ENCODE results near the gene ZNF423. TPM values are rescaled to one million over a fixed set of nuclear protein-coding genes. Genes with fewer than 3 reads are reported as not detected.

ZNF423 gene
- total RNA-seq, 1 donor from 2014 or later, result 10.7 TPM

DNA sequence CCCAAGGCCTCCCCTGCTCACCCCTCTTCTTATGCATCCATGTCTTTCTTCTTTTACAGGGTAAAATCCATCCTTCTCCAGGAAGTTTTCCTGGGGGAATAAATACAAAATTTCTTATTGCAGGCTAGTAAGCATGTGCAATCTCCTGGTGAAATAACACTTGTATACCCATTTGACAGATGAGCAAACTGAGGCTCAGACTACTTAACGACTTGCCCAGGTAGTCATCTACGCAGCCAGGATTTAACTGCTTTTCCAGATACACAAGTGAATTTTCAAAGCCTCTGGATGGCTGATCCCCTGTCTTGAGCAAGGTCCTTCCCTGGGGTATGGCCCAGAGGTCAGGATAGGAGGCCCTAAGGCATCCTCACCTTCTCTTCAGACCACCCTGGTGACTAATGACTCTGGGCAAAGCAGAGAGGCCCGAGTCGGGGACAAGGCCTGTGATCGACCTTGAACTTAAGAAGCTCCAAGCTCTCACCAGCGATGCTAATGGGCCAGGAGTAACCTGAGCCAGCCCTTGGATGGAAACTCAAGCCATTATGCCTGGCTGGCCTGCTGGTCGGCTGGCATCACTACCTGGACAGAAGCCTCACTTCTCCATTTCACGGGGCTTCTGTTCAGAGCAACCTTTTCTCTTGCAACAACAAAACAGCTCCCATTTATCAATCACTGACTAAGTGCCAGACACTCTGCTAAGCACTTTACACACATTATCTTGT is 33.1 kb downstream of the ZNF423 start:
- TF ChIP-seq, protein P1, sequence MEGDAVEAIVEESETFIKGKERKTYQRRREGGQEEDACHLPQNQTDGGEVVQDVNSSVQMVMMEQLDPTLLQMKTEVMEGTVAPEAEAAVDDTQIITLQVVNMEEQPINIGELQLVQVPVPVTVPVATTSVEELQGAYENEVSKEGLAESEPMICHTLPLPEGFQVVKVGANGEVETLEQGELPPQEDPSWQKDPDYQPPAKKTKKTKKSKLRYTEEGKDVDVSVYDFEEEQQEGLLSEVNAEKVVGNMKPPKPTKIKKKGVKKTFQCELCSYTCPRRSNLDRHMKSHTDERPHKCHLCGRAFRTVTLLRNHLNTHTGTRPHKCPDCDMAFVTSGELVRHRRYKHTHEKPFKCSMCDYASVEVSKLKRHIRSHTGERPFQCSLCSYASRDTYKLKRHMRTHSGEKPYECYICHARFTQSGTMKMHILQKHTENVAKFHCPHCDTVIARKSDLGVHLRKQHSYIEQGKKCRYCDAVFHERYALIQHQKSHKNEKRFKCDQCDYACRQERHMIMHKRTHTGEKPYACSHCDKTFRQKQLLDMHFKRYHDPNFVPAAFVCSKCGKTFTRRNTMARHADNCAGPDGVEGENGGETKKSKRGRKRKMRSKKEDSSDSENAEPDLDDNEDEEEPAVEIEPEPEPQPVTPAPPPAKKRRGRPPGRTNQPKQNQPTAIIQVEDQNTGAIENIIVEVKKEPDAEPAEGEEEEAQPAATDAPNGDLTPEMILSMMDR (IDR thresholded peaks at IDR 0.05), result no peak
- Histone ChIP-seq H3K9me3 (no peaks in the 10 kb centered on the region), H3K27me3 (ENCODE audit: low read depth) (no peaks in the 10 kb centered on the region), H3K36me3 (no peaks in the 10 kb centered on the region), H3K4me3 (no peak overlapping the region), H3K4me1 (peaks cover 43% of the 10 kb centered on the region), H3K27ac (no peak overlapping the region)
- intact Hi-C loops (cut with DNase I), result no loop called here
- no peak for ATAC-seq
- DNase-seq, result no peak

DNA sequence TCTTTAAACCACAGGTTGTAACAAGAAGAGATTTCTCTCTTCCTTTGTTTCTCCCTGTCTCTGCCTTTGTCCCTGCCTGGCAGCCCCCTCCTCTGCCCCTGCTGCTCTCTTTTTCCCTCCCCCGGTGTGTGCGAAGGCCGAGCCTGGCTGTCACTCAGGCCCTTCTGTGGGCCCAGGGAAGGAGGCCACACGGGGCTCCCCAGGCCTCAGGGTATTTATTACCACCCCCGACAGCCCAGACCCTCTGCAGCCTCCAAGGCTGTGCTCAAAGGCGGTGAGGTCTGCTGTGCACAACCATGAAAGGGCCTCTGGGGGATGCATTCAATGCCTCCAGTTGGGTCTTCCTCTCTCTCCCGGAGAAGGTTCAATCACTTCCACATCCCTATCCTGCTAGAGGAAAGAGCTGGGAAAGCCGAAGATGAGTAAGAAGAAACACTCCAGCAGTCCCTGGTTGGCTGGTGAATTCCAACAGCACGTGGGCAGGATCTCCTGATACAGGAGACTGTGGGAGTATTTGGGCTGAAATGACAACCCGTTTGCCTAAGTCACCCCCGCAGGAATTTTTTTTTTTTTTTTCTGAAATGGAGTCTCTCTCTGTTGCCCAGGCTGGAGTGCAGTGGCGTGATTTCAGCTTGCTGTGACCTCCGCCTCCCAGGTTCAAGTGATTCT is 34.2 kb downstream of the ZNF423 start:
- ATAC-seq, result no peak
- Histone ChIP-seq H3K9me3 (no peaks in the 10 kb centered on the region), H3K4me3 (no peak overlapping the region), H3K36me3 (no peaks in the 10 kb centered on the region), H3K27me3 (ENCODE audit: low read depth) (no peaks in the 10 kb centered on the region), H3K27ac (no peak overlapping the region), H3K4me1 (peaks cover 37% of the 10 kb centered on the region)
- TF ChIP-seq, protein P1 (IDR thresholded peaks at IDR 0.05), result no peak
- intact Hi-C loops (cut with DNase I), result no loop called here
- DNase-seq, result no peak

DNA sequence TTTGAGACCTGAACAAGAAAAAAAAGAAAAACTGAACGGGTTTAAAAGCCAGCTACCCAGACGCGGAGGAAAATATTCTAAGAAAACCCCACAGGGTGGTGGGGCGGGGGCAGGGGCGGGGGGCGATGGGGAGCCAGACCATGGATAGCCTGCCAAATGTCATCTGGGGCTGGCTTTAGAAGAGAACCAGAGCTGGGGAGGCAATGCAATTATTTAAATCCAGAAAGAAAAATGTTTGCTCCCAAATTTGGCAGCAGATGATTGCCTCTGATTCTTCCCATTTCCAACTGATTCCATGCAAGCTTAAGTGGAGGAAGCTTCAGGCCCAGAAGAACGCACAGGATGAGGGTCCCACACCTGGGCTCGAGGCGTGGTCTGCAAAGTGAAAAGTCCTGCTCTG is 34.8 kb downstream of the ZNF423 start:
- DNase-seq (no peak), ATAC-seq (no peak)
- Histone ChIP-seq H3K4me3 (no peak overlapping the region), H3K27ac (no peak overlapping the region), H3K4me1 (peaks cover 31% of the 10 kb centered on the region), H3K9me3 (no peaks in the 10 kb centered on the region), H3K36me3 (no peaks in the 10 kb centered on the region), H3K27me3 (ENCODE audit: low read depth) (no peaks in the 10 kb centered on the region)
- TF ChIP-seq, protein P1 (IDR thresholded peaks at IDR 0.05), result no peak
- intact Hi-C loops (cut with DNase I), result no loop called here

DNA sequence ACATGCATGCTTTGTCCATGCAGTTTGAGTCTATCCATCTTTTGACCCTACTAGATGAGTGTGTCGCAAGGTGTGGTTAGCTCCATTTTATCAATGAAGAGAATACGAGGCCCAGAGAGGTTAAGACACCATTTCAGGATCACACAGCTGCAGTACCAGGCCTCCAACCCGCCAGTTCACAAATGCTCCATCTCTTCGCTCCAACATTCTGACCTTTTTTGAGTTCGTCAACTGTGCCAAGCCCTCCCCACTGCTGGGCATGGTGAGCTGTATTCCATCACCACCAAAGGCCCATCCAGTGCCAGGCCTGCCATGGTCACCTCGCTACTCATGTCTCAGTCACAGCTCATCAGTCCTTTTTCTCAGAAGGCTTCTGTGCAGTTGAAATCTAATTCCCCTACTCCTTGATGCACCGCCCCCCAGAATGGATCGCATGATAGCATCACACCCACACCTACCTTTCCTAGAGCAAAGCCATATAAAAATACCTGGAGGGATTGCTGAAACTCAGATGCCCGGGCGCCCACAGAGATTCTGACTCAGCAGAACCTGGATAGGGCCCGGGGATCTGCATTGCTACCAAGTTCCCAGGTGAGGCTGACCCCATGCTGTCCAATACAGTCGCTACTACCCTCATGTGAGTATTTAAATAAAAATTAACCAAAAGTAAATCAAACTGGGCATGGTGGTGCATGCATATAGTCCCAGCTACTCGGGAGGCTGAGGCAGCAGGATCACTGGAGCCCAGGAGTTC is 38.0 kb downstream of the ZNF423 start:
- ATAC-seq (no peak), DNase-seq (no peak)
- intact Hi-C loops (cut with DNase I), result no loop called here
- no peaks in the 10 kb centered on the region for H3K36me3 ChIP-seq
- H3K27ac ChIP-seq, result no peak overlapping the region
- TF ChIP-seq, protein P1 (IDR thresholded peaks at IDR 0.05), result no peak
- H3K4me3 ChIP-seq, result no peak overlapping the region
- no peaks in the 10 kb centered on the region for H3K27me3 ChIP-seq (ENCODE audit: low read depth)
- H3K9me3 ChIP-seq, result no peaks in the 10 kb centered on the region
- peaks cover 3% of the 10 kb centered on the region for H3K4me1 ChIP-seq

DNA sequence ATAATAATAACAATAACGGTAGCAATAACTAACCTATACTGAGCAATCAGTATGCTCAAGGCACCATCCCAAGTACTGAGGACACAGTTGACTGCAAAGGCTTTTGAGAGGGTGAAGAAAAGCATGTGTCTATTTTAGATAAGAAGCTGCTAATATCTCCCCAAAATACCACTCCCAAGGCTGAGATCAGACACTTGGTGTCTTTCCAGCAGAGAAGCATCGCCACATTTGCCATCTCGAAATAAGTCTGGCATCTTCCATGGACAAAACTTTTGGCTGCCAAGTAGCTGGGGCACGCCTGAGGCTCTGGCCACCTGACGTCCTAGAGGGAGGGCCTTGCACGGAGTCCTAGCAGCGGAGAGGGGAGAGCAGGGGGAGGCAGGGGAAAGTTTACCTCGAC is 39.0 kb downstream of the ZNF423 start:
- no peak for ATAC-seq
- no peaks in the 10 kb centered on the region for H3K4me1 ChIP-seq
- no peak for DNase-seq
- no peaks in the 10 kb centered on the region for H3K36me3 ChIP-seq
- intact Hi-C loops (cut with DNase I), result no loop called here
- no peak overlapping the region for H3K4me3 ChIP-seq
- TF ChIP-seq, protein P1 (IDR thresholded peaks at IDR 0.05), result no peak
- no peaks in the 10 kb centered on the region for H3K9me3 ChIP-seq
- no peaks in the 10 kb centered on the region for H3K27me3 ChIP-seq (ENCODE audit: low read depth)
- no peak overlapping the region for H3K27ac ChIP-seq
